Measurements from ENCODE around the gene LNP1.

Gene LNP1

DNA sequence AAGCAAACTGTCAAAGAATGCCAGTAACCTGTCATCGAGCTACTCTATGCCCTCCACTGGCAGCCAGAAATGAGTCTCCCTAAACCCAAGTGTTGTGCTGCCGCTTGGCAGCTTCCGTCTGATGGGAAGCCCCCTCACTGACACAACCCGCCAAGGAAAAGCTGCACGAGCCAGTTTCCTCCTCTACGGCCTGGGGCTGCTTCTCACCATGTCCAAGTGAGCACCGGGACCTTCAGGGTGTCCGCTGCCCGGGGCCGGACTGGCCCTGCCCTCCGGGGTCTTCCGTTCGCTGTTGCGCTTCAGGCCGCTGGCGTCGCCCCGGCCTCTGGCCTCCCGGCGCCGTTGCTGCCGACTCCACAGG, 940 bp upstream of the LNP1 start:
- peak; percentile 28 to 45 for DNase-seq

GRCh38 chr3:100401674-100402041, 319 bp downstream of the LNP1 start:
- peak; percentile 54 to 56 for DNase-seq

DNA sequence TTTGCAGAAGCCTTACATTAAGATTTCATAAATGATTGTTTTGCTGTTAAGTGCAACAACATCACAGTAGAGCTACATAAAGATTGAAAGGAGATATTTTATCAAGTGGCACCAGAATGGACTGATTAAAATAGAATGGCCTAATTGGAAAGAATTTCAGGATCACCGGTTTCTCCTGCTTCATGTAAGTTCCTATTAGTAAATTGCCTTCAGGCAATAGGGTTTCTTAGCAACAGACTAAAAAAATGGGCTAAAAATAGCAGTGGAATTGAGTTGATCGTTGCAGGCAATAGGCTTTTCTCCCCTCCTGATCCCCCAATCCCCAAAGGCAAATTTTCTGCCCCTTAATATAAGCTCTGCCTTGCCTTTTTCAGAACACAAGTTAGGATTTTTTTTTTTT, 917 bp downstream of the LNP1 start:
- DNase-seq = no peak

DNA sequence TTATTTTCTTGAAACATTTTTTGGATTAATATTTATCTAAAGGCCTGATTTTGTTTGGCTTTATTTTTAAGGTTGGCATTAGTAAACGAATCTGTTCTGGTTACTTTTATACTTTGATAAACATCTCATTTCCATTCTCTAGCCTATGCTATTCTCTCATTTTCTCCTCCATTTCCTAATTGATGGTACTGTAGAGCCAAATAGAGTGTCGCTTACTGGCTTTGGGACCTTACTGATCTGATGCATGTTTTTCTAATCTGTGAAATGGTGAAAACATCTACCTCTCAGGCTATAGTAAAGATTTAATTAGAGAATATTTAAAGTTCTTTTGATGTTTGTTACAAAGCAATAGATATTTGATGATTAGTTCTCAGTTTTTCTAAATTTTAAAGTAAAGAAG, 1.6 kb downstream of the LNP1 start:
- no peak for DNase-seq

DNA sequence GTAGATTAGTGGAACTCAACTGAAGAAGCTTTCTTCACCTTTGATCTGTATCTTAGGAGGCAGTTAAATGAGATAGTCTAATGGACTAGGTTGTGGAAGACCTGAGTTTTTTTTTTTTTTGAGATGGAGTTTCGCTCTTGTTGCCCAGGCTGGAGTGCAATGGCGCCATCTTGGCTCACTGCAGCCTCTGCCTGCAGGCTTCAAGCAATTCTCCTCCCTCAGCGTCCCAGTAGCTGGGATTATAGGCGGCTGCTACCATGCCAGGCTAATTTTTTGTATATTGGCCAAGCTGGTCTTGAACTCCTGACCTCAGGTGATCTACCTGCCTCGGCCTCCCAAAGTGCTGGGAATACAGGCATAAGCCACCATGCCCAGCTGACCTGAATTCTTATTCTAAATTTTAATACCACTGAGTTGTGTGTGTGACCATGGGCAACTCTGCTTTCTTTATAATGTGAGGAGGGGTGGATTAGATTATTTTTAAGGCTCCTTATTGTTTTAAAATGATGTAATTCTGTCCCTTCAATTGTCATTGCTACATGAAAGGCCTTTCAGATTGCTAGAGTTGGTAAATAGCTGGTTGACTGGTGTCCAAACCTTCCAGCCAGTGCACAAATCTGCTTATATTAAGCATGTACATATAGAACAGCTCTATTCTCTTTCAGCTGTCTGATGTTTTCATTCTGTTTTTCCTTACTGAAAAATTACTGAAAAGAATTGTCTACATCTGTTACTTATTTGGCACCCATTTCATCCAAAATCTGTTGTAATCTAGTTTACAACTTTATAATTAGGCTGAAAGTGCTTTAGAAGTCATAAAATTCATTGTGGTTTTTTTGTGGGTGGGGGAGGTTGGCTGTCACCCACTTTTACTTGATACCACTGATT, 2.3 kb downstream of the LNP1 start:
- peak in 1 of 2 donors; percentile 4 for DNase-seq

DNA sequence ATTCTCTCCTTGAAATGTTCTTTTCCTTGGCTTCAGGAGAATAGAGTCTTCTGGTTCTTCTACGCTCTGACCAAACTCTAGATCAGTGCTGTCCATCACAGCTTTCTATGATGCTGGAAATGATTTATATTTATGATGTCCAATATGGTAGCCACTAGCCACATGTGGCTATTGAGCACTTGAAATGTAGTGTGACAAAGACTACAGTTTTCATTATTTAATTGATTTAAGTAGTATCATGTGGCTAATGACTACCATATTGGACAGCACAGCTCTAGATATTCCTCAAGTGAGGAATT, 2.9 kb downstream of the LNP1 start:
- no peak for DNase-seq

DNA sequence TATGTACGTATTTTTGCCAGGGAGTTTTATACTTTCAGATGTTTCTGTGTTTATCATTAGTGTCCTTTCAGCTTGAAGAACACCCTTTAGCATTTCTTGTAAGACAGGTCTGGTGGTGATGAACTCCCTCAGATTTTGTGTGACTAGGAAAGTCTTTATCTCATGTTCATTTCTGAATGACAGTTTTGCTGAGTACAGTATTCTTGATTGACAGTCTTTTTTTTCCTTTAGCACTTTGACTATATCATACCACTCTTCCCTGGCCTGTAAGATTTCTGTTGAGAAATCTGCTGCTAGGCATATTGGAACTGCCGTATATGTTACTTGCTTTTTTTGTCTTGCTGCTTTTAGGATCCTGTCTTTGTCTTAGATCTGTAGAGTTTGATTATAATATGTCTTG, 5.8 kb downstream of the LNP1 start:
- DNase-seq = no peak

- no peak for DNase-seq
Observed at GRCh38 chr3:100407977-100408532, 6.7 kb downstream of the LNP1 start.

DNA sequence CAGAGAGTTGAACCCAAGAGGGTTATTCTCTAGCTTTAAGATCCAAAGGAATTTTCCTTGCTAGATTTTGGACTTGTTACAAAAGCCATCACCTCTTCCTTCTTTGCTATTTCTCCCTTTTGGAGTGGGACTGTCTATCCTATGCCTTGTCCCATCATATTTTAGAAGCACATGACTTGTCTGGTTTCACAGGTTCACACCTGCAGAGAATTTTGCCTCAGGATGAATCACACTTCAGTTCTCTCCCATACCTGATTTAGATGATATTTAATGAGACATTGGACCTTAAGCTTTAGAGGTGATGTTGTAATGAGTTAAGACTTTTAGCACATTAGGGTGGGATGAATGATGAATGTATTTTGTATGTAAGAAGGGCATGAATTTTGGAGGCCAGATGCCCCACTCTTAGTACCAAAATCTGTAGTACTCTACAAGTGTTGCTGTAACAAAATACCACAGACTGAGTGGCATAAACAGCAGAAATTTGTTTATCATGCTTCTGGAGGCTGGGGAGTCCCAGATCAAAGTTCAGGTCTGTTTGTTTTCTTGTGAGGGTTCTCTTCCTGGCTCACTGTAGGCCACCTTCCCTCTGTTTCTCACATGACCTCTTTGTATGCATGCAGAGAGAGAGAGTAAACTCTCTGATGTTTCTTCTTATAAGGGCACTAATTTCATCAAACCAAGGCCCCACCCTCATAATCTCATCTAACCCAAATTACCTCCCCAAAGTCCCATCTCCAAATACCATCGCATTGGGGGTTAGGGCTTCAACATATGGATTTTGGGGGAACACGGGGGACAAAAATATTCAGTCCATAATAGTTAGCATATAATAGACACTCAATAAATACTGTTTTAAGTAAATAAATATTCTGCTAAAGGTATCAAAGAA, 10.0 kb downstream of the LNP1 start:
- DNase-seq = no peak

- DNase-seq = no peak
Observed at GRCh38 chr3:100412912-100413590, 11.7 kb downstream of the LNP1 start.

GRCh38 chr3:100413613-100414012, 12.3 kb downstream of the LNP1 start:
- DNase-seq = no peak

DNA sequence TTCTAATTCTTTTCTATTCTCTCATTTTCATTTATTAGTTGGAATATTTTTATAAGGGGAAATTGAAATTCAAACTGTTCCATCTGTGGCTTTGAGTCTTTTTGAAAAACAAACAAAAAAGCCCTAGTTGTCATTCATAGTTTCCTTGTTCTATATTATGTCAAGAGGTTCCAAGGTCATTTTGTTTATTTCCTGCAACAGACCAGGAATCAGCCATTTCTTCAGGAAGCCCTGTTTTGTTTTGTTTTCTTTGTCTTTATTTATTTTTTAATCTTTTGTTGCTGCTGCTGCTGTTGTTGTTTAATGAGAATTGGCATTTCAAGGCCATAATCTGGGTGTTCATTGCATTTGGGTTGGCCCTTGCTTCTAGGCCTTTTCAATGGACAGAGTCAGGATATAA, 14.8 kb downstream of the LNP1 start:
- DNase-seq = no peak

- no peak for DNase-seq
Observed at GRCh38 chr3:100416863-100417262, 15.5 kb downstream of the LNP1 start.

GRCh38 chr3:100419406-100419805, 18.1 kb downstream of the LNP1 start:
- DNase-seq = no peak

DNA sequence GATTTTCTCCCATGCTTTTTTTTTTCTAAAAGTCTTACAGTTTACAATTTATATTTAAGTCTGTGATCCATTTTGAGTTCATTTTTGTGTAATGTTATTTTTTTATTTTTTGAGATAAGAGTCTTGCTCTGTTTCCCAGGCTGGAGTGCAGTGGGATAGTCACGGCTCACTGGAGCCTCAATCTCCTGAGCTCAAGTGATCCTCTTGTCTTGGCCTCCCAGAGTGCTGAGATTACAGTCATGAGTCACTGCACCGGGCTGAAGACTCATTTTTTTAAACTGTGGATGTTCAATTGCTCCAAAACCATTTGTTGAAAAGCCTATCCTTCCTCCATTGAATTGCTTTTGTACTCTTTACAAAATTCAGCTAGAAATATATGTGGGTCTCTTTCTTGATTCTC, 19.5 kb downstream of the LNP1 start:
- no peak for DNase-seq

GRCh38 chr3:100423611-100424010, 22.3 kb downstream of the LNP1 start:
- no peak for DNase-seq

- no peak for DNase-seq
Observed at GRCh38 chr3:100424261-100424660, 22.9 kb downstream of the LNP1 start.

GRCh38 chr3:100425316-100425715, 24.0 kb downstream of the LNP1 start:
- DNase-seq = no peak

DNA sequence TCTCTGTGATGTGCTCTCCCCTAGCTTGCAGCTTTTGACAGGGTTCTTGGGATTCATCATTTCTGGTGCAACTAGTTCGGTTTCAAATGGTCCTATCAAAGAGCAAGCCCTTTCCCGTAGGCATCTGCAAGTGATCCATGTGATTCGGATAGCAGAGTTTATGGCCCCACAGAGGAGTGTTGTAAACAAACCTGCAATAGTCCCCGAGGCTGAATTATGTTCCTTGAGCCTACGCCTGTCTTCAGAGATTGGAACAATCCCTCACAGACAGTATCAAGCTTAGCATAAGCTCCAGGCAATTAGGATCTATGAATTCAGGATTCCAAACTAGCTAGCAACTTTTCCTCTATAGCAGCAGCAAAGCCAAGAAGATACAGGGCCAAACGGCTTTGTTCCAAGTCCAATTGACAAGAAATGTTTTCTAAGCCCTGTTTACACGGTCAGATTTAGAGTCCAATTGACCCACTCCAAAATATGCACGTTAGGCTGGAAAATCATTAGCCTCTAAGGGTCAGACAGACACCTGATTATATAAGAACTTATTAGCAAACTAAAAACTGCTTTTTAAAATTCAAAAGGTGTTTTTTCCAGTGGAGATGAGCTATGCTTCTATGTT, 24.8 kb downstream of the LNP1 start:
- DNase-seq = no peak

GRCh38 chr3:100427699-100428098, 26.4 kb downstream of the LNP1 start:
- no peak for DNase-seq

DNA sequence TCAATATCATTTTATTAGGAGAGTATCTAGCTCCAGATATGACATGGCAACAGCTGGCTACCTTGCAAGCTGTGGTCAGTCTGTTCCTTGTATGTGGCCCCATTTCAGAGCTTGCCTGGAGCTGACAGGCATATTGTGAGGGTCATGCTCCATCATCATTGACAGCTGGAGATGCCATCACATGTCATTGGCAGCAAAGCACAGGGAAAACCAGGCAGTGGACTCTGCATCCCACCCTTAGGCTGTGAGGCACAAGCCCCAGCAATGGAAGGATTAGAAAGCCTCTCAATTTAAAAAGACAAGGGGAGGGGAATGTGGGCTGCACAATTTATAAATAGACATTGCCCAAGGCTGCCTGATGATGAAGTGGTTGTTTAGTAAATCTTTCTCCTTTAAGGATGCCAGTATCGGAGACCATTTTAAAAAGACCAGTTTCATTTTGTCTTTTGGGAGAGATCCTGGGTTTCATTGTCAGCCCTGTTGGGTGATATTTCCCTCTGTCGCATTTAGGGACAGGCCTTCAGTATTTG, 27.9 kb downstream of the LNP1 start:
- DNase-seq = no peak

- DNase-seq = no peak
Observed at GRCh38 chr3:100436951-100437350, 35.6 kb downstream of the LNP1 start.
